Right kidney (tissue), 1 donor: ENCODE data around the gene SEPTIN2.
"Not testable (repeated sequence)": the region's sequence is repeated elsewhere in the genome, so short reads cannot be mapped to it uniquely, and the experiment has no call there.

Experiments
- DNase-seq: peaks from one replicate; pipeline ENCODE4 v3.0.0-alpha.2; 2016

The SEPTIN2 gene

DNA sequence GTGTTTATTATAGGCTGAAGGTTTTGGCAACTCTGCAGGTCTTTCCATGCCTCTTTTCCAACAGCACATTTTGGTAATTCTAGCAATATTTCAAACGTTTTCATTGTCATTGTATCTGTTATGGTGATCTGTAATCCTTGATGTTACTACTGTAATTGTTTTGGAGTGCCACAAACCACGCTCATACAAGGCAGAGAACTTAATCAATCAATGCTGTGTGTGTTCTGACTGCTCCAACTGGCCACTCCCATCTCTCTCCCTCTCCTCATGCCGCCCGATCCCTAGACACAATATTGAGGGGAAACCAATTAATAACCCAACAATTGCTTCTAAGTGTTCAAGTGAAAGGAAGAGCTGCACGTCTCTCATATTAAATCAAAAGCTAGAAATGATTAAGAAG, 33.2 kb upstream of the SEPTIN2 start:
- no peak for DNase-seq

DNA sequence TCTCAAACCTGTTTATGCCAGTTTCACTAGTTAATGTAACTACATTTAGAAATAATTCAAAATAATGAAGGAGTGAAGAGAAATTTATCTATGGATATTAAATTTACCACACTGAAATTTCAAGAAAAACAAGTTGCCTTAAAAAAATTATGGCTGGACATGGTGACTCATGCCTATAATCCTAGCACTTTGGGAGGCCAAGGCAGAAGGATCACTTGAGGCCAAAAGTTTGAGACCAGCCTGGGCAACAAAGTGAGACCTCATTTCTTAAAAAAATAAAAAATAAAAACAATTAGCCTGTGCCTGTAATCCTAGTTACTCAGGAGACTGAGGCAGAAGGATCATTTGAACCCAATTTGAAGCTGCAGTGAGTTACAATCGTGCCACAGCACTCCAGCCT, 30.1 kb upstream of the SEPTIN2 start:
- no peak for DNase-seq

DNA sequence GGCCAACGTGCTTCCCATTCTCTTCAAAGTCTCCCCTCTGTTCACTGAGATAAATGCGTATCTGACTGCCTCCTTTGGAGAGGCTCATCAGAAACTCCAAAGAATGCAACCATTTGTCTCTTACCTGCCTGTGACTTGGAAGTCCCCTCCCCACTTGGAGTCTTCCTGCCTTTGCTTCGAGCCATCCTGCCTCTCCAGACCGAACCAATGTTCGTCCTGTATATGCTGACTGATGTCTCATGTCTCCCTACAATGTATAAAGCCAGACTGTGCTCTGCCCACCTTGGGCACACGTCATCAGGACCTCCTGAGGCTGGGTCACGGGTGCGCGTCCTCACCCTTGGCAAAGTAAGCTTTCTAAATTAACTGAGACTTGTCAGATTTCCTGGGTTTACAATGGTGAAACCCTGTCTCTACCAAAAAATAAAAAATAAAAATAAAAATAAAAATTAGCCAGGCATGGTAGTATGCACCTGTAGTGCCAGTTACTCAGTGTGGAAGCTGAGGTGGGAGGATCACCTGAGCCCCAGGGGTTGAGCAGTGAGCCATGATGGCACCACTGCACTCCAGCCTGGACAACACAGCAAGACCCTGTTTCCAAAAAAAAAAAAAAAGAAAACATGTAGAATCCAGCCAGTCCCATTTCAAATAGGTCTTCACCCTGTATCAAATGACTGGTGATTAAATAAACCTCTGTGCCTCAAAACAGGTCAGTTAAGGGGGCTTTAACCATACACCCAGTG, 29.2 kb upstream of the SEPTIN2 start:
- no peak for DNase-seq

DNA sequence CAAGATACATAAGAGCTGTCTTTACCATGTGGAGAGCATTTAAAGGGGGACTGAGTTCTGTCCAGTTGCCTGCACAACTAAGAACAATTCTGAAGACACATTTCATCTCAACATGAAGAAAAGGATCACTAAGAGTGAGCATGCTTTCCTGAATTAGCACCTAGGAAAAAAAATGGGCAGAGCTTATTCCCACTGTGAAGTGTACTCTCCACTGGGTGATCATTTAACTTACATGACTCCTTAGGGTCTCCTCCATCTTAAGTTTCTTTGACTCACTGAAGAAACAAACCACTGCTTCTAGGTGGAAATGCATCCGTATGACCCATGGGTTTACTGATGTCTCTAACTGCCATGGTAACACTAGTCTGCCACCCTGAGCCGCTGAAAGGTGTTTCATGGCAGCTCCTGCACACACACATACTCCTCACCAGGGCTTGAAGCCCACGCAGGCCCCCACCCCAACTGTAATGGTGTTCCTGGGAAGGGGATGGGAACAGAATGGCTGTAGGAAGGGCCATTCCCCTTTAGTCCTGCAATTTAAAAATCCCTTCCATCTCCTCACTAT, 27.3 kb upstream of the SEPTIN2 start:
- no peak for DNase-seq

DNA sequence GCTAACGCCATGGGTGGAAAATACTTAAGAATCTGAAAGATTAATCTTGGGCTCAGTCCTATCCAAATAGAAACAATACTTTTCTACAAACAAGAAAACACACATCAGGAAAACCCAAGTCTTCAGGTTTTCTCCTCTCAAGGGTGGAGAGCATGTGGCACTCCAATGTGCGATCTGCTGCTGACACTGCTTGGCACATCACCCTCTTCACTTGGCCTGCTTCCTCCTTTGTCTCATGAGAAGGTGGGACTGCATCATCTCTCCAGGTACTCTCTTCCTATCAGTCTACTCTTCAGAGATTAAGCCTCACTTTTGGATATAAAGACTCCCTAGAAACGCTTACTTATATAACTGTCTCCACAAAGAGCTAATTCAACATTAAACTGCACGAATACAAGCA, 26.7 kb upstream of the SEPTIN2 start:
- no peak for DNase-seq

DNA sequence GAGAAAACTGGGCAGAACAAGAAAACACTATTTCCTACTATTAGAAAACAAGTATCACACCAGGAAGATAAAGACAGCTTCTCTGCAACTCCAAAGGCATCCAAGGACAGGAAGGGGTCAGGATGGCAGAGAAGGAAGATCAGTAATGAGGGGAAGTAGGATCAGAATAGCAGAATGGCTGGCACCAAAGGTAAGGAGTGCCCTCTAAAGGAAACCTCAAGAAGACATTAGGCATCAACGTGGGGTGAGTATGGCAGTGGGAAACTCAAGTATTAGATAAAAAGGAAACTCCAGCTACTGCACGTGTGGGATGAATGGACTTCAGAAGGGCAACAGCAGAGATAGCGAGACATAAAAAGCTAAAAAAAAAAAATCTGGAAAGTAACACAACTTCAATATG, 26.1 kb upstream of the SEPTIN2 start:
- DNase-seq = no peak

DNA sequence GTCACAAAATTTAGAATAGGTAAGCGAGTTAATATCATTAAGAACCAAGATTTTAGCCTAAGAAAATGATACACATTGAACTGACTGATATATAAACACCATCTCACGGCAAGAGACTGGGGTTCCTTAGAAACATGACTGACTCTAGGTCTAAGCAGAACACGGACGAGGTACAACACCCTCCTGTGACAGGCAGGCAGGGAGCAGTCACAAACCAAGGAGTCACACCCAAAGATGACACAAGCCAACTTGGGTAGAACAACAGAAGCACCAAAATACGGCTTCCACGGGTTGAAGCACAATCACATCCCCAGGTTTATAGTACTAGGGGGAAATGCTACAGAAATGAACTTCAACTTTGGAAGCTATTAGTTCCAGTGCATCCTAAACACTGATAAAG, 24.6 kb upstream of the SEPTIN2 start:
- DNase-seq = no peak

DNA sequence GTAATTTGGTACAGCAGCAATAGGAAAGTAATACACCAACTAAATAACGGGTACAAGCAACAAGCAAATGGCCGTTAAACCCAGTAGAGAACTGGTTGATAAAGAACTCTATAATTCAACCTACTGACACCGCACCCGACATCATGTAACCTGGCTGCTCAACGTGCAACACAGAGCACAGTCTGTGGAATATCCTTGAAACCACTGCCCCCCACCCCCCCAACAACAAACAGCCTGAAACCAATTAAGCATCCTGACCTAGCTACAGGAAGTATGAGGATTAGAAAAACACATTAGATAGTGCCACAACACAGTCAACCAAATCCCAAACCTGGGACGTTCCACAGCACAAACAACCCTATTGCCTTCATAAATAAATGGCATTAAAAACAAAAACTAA, 23.7 kb upstream of the SEPTIN2 start:
- DNase-seq = no peak

DNA sequence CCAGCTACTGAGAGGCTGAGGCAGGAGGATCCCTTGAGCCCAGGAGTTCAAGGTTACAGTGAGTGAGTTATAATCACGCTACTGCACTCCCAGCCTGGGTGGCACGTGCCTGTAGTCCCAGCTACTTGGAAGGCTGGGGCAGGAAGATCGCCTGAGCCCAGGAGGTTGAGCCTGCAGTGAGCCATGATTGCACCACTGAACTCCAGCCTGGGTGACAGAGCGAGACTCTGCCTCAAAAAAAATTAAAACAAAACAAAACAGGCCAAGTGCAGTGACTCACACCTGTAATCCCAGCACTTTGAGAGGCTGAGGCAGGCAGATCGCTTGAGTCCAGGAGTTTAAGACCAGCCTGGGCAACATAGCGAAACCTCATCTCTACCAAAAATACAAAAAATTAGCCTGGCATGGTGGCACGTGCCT, 22.3 kb upstream of the SEPTIN2 start:
- DNase-seq = not testable (repeated sequence)

DNA sequence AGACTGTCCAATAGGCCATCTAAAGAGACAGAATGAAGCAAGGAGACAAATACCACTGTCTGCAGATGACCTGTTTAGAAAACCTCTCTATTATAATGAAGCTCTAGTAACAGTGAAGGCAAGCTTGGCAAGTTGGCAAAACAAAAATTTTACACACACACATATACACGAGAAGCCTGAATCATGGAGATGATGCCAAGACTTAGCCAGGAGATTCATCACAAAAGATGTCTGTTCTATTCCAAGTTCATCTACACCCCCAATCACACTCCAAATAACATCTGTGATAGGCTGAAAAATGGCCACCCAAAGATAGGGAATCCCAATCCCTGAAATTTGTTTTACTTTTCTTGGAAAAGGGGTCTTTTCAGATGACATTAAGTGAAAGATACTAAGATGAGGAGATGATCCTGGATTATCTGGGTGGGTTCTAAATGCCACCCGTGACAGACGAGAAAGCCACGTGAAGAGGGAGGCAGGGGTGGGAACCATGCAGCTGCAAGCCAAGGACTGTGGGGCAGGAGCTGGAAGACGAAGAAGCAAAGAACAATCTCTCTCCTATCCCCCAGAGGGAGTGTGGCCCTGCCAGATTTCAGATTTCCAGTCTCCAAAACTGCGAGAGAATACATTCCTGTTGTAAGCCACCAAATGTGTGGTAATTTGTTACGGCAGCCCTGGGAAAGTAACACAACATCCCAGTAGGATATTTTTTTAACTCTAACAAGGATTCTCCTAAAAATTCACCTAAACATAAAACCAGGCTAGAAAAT, 20.2 kb upstream of the SEPTIN2 start:
- DNase-seq = no peak

DNA sequence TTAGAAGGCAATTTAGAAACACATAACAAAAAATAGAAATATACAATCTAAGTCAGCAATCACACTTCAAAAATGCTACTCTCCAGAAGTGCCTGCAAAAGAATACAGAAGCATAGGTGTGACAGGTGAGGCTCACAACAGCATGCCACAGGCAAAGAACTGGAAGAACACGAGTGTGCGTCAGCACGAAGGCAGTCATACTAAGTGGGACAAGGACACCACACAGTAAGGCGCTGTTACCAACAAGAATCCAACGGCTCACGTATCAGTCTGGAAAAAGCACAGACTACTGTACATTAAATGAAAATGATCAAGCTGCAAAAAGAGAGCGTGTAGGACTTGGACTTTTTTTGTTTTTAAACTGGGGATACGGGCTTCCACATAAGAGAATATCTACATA, 19.0 kb upstream of the SEPTIN2 start:
- no peak for DNase-seq

DNA sequence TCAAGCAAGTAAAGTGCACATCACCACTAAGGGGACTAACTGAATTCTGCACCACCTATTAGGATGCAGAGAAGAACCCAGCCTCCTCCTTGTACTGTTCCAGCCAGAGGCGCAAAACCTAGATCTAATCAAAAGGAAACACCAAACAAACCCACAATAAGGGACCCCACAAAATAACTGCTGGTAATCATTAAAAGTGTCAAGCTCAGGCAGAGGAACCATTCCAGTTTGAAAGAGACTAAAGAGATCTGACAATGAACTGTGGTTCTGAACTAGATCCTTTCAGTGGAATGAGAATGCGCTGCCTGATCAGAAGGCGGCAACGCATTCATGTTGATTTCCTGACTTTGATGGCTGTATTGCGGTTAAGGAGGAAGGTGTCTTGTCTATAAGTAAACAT, 17.1 kb upstream of the SEPTIN2 start:
- no peak for DNase-seq

DNA sequence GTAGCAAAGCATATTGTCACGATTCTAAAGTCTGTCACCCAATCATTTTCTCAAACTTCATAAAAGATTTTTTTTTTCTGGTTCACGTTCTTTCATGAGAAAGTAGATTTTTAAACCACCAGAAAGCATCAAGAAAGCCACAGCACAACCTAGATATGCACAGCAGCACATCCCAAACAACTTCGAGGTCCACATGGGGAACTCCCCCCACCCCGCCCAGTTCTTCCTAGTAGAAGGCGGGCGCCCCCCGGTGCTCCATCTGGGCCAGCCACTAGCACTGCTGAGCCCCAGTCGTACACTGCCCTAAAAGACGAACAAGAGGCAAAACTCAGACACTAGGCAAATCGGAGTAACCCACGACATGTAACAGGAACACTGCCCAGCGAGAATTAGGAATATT, 15.7 kb upstream of the SEPTIN2 start:
- no peak for DNase-seq

DNA sequence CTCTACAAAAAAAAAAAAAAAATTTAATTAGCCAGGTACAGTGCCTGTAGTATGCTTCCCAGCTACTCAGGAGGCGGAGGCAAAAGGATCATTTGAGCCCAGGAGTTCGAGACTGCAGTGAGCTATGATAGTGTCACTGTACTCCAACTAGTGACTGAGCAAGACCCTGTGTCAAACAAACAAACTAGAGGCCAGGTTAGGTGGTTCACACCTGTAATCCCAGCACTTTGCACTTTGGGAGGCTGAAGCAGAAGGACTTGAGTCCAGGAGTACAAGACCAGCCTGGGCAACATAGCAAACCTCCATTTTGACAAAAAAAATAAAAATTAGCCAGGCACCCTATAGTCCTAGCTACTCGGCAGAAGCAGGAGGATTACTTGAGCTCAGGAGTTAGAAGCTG, 13.6 kb upstream of the SEPTIN2 start:
- no peak for DNase-seq

DNA sequence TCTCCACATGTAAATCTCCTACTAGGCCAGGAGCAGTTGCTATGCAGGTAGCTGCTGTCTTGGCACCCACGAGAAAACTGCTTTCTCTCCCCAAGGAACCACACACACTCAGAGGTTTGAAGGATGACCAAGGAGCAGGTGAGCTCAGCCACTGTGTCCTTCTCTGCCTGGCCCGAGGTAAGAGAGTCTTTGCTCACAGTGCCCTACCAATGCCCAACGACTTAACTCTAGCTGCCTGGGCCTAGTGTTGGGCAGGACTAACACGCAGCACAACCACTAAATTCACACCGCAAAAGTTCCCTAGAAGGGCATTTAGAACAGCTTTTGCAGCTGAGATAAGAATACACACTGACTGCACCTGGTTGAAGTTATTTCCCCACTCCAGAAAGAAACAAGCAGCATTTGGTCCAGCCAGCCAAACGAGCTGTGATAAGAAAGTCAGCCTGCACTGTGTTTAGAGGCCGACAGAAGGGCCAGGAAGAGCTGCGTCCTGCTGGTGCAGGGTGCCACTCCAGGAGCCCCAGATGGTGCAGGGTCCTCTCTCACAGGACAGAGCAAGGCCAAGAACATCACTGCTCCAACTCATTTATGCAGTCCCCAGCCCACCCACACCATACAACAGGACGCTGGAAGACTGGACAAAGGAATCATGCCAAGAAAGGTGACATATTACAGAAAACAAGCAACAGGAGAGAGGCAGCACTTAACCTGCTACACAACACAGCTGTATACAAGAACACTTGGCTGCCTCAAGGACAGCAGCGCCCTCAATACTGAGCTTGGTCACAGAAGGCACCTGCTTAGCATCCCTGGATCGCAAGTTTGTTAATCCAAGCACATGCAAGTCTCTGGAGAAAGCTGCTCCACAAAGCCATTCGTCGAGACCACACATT, 12.7 kb upstream of the SEPTIN2 start:
- DNase-seq = no peak

DNA sequence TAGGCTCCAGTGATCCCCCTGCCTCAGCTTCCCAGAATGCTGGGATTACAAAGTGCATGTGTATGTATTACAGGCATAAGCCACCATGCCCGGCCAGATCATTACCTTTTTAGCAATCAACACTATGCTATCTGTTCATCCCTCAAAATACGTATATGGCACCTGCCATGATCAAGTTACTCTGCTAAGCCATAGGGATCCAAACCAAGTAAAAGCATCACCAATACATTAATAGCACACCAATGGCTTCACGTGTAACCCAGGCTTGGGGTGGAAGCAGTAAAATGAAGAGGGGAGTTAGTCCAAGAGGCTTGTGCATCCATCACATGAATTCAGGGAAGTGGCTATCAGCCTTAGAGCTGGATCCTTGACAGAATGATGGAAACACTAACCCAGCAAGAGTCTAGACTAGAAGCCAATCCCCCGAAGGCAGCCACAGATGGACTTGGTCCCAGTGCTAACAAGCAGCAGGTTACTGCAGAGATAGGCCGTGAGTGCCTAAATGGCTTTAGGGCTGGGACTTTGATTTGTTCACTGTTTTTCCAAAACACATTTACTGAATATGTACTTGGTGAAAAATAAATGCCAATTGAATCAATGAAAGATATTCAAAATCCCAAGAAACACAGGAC, 11.6 kb upstream of the SEPTIN2 start:
- no peak for DNase-seq

DNA sequence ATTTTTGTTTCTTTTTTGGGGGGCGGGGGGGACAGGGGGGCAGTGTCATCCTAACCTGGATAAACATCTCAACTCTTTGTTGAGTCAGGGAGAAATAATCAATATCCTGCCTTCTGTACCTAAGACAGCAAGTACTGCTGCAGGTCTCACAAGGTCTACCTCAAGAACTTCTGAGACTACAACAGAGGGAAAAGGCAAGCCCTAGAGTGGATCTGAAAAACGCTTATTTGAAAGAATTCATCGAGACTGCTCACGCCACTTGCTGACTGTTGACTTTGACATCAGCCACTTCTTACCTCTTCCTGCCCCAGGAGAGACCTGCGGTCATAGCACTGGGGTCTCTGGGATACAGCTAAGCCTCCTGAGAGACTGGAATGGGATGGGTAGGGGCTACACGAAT, 8.7 kb upstream of the SEPTIN2 start:
- DNase-seq = no peak

DNA sequence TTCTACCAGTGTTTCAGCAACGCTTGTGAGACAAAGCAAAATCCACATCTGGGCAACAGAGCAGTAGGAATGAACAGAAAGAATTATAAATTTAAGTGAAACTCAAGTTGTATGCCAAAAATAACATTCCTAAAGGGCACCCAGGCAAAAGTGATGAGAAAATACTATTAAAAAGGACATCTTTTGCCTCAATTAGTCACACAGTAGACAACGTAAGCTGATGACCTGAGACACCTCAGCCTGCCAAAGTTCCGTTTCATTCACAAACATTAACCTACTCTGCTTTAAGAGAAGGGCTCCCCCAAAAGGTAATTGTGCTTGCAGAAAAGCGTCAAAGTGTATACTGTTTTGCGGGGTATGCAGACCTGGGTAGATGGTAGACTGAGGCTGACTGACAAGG, 7.5 kb upstream of the SEPTIN2 start:
- no peak for DNase-seq

DNA sequence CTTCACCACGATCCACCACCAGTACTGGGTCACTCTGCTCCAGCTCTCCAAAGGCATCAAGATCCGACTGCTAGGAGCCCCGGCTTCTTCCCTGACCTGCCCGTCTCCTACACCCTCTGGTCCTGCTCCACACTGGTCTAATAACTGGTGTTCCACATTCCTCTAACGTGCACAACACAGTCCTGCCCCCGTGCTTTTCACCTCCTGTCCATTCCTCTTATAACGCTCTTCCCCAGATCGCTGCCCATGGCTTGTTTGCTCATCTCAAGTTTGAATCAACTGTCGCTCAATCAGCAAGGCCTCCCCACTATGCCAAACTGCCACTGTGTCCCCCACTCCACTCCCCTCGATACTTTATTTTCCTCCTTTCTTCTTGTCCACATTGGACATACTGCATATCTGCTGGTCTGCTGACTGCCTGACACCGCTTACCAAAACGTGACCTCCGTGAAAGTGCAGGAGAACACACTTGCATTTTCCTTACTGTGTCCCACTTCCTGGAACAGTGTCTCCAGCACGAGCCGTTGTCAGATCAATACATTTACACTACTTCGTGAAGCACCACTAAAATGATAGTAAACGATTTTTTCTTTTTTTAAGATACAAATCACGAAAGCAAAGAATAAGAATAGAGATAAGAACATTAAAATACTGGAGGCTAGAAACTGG, 6.8 kb upstream of the SEPTIN2 start:
- no peak for DNase-seq

DNA sequence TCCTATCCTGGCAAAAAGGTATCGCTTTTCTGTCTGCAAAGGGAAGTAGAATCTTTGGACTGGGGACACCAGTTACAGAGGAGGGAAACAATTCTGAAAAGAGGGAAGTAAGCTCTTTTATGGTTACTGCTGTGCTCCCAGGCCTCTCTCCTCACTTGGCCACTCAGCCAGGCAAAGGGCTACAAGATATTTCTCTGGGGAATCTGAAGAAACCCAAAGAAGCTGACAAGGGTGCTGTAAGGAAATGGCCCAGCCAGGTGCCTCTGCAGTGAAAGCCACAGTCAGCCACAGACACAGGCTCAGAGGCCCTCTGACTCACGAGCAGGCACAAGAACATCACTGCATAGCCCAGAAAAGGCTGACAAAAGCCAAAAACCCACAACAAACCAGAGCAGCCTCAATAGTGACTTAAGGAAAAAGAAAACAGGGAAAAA, 6.0 kb upstream of the SEPTIN2 start:
- no peak for DNase-seq

DNA sequence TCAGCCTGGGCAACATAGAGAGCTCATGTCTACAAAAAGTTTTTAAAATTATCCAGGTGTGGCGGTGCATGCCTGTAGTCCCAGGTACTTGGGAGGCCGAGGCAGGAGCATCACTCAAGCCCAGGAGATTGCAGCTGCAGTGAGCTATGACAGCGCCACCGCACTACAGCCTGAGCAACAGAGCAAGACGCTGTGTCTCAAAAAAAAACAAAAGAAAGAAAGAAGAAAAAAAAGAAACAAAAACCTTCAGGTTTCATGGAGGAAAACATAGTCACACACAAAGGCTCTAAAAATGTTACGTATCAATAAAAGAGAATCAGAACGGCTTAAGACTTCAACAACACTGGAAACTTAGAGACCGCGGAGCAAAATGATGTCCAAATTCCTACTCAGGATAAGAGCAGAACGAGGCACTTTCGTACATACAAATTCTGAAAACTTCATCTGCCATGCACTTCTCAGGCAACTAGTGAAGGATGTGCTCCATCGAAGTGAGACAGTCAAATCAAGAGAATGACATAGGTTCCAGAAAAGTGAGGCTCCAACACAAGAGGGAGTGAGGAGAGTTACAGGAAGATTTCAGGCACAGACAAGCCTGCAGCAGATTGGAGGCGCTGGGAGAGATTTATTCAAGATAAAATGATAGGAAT, 4.7 kb upstream of the SEPTIN2 start:
- DNase-seq = no peak
